LNCaP clone FGC (cell line): ENCODE data around the gene FOXO6.

Experiments
- DNase-seq: peaks from one replicate; pipeline ENCODE4 v3.0.0-alpha.2; 2011; ENCODE audit warnings: low read depth
- H3K4me3 ChIP-seq: 2 replicates; pipeline ENCODE4 v1.5.1; 2011; ENCODE audit warnings: mild to moderate bottlenecking, low read depth, low read length, control low read depth
- CTCF ChIP-seq: IDR thresholded peaks from 2 replicates; pipeline ENCODE4 v1.5.1; 2012; ENCODE audit warnings: mild to moderate bottlenecking; ENCODE audit not compliant: control insufficient read depth, insufficient read depth; ENCODE audit errors: extremely low read depth

FOXO6 gene

GRCh38 chr1:41419584-41420295, 58.5 kb downstream of the FOXO6 start:
- DNase-seq: no peak
- H3K4me3 ChIP-seq: no peak overlapping the region
- no peak for TF ChIP-seq CTCF

DNA sequence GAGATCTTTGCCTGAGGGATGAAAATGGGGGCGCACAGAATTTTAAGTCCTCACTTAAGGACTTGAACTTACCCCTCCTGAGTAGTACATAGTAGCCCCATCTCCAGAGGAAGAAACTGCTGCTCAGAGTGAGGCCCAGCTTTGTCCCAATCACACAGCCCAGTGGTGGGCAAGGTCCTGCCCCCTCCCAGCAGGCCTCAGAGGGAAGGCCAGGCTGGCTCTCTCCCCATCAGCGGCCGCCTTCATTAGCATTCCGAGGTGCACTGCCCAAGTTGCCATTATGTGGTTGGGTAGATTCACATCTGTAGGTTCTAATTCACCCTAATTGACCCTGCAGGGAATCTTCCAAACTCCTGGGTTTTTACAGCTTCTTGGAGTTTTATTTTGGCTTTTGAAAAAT, 59.1 kb downstream of the FOXO6 start:
- DNase-seq: no peak
- H3K4me3 ChIP-seq: no peak overlapping the region
- TF ChIP-seq CTCF: no peak

- no peak overlapping the region for H3K4me3 ChIP-seq
- no peak for DNase-seq
Observed at GRCh38 chr1:41420860-41421259, 59.6 kb downstream of the FOXO6 start.

GRCh38 chr1:41422306-41422705, 61.1 kb downstream of the FOXO6 start:
- DNase-seq: no peak
- H3K4me3 ChIP-seq: no peak overlapping the region
- TF ChIP-seq CTCF: no peak

More at GRCh38 chr1:41420860-41421259, 59.6 kb downstream of the FOXO6 start:
- TF ChIP-seq CTCF: no peak

- TF ChIP-seq CTCF: no peak
- no peak overlapping the region for H3K4me3 ChIP-seq
- no peak for DNase-seq
Observed at GRCh38 chr1:41423511-41424191, 62.4 kb downstream of the FOXO6 start.

- DNase-seq: no peak
- H3K4me3 ChIP-seq: no peak overlapping the region
- TF ChIP-seq CTCF: no peak
Observed at GRCh38 chr1:41424581-41425118, 63.4 kb downstream of the FOXO6 start.
